Muscle of leg (tissue), 11 donors: ENCODE results near the gene SYNJ2. TPM values are rescaled to one million over a fixed set of nuclear protein-coding genes. Genes with fewer than 3 reads are reported as not detected.

Experiments
- DNase-seq: peaks from one replicate; pipeline ENCODE4 v3.0.0; 2013
- H3K27ac ChIP-seq: one replicate; pipeline ENCODE4 v1.5.1; 2013; ENCODE audit warnings: mild to moderate bottlenecking, low read length, control low read depth
- H3K27me3 ChIP-seq: one replicate; pipeline ENCODE4 v1.6.1; 2013; ENCODE audit warnings: low read length; ENCODE audit not compliant: control insufficient read depth, insufficient read depth
- H3K36me3 ChIP-seq: one replicate; pipeline ENCODE4 v1.6.1; 2013; ENCODE audit warnings: low read length; ENCODE audit not compliant: control insufficient read depth, insufficient read depth
- H3K4me1 ChIP-seq: one replicate; pipeline ENCODE4 v1.6.1; 2013; ENCODE audit warnings: low read length; ENCODE audit not compliant: control insufficient read depth, insufficient read depth
- H3K4me3 ChIP-seq: one replicate; pipeline ENCODE4 v1.5.1; 2013; ENCODE audit warnings: low read length, control low read depth
- H3K9me3 ChIP-seq: replicated peaks from 2 replicates; pipeline ENCODE4 v1.6.1; 2013; ENCODE audit warnings: low read depth, low read length; ENCODE audit not compliant: control insufficient read depth
- WGBS: methylation state at CpG from one replicate; pipeline ENCODE4 v1.1.5; 2013; ENCODE audit warnings: missing lambda C conversion rate; ENCODE audit not compliant: insufficient coverage; 5-methylcytosine and 5-hydroxymethylcytosine counted together
- polyA plus RNA-seq, 8 donors: library from polyadenylated mRNA; unstranded; fragments of 120-200 nt; gene quantifications; one replicate each; pipeline versions ENCODE4 v1.2.1 to v1.2.3, GENCODE V29; 2013; ENCODE audit warnings: inconsistent platforms in 1 of 8, low replicate concordance in 1 of 8; ENCODE audit not compliant: insufficient read length in 8 of 8, insufficient read depth in 1 of 8
- total RNA-seq: library from RNA; stranded (reverse); fragments of 120-200 nt; gene quantifications from one replicate; pipeline ENCODE4 v1.2.4, GENCODE V29; 2013

SYNJ2 gene
- total and polyA plus RNA-seq, 9 donors: 7.7 to 11.3 (median 9.7) TPM

DNA sequence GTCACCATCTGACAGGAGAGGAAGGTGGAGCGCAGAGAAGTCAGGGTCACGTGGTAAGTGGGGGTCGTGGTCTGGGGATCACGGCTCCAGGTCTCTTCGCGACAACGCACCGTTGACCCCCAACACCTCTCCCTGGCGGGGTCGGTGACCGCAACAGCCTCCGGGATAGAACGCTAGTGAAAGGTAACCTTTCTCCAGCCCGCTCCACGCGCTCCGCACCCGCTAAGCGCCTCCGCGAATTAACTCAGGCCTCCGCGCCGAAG lies 600 bp upstream of the SYNJ2 start:
- Histone ChIP-seq H3K9me3 (no peaks in the 10 kb centered on the region), H3K4me1 (peaks cover 24% of the 10 kb centered on the region), H3K36me3 (no peaks in the 10 kb centered on the region), H3K4me3 (peak overlapping the region; percentile 70), H3K27me3 (peaks cover 7% of the 10 kb centered on the region), H3K27ac (peak overlapping the region; percentile 56)
- DNase-seq: no peak
- WGBS: 2% methylated on average over 24 of the region's 24 CpGs

DNA sequence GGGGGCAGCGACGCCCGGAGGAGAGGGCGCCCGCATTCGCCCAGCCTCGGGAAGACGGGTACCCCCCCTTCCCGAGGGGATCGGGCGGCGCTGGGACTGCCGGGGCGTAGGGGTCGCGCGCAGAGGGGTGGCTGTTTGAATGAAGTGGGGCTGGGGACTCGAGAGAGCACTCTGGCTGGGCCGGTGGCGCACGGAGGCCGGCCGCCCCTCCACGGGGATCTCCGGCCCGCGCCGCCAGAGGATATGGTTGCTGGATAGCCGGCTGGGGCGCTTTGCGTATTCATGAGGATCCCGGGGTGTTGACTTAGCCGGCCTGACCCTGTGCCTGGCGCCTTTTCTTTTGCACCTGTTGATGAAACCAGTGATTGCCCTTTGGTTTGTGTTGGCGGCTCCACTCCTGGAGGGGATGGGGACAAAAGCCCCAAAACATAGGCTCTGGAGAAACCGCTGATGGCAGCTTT lies 469 bp downstream of the SYNJ2 start:
- under 1% methylated on average over 29 of the region's 36 CpGs for WGBS
- Histone ChIP-seq H3K4me1 (peaks cover 24% of the 10 kb centered on the region), H3K27me3 (peaks cover 7% of the 10 kb centered on the region), H3K4me3 (peak overlapping the region; percentile 70), H3K9me3 (no peaks in the 10 kb centered on the region), H3K36me3 (no peaks in the 10 kb centered on the region), H3K27ac (peak overlapping the region; percentile 25)
- DNase-seq: peak; percentile 57

DNA sequence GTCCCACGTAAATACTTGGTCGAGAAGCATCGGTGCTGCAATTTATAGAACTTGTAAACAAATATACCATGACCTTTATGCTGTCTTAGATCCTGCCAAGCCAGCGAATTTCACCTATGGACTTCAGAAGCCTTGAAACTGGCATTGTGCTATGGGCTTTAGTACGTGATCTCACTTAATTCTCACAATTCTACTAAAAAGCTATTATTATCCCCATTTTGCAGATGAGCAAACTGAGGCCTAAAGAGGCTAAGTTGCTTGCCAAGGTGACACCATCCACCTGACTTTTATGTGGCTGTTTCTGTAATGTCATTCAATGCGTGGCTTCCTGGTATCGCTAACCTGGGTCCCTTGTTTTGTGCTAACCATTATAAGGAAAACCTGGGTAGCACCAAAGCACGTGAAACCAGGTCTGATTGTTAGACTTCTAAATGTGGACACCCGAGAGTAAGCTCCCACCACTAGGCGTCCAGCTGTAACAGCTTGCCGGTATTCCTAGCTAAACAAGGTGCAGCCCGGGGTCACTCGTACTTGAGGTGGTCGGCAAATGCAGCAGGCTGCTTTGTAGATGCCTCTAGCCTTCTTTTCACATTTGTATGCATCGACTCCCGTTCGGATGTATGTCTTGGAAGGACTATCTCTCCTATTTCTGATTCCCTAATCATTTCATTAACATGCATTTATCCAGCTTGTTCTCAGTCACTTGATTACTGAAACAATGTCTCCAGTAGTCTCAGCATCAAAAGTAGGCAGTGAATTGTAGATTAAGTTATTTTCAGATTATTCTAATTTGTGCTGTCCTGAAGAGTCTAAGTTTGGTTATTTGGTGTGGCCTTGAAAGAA lies 1.1 kb downstream of the SYNJ2 start:
- WGBS: 65% methylated on average over 13 of the region's 17 CpGs

DNA sequence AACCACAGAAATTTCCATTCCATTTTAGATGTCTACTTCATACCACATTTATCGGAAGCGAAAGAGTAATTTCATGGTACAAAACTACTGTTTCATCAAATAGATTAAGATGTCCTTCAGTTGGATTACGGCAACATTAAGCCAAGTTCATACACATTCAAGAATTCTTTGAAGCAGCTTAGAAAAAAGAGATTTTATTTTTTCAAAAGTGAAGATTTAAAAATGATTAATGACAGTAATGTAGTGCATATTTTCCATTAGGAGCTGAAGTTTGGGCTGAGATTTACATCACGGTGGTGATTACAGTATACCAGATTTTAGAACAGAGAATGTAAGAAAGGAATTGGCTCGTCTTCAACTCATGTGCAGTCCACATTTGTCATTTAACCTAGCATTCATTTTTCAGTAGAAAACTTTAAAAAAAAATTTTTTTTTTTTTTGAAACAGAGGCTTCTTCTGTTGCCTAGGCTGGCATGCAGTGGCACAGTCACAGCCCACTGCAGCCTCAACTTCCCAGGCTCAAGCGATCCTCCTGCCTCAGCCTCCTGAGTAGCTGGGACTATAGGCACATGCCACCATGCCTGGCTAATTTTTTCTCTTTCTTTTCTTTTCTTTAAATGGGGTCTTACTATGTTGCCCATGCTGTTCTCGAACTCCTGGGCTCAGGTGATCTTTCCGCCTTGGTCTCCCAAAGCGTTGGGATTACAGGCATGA lies 1.9 kb downstream of the SYNJ2 start:
- WGBS: 92% methylated on average over 4 of the region's 9 CpGs

More for the DNA sequence above, 1.1 kb downstream of the SYNJ2 start:
- Histone ChIP-seq H3K36me3 (no peaks in the 10 kb centered on the region), H3K27ac (peak overlapping the region; percentile 25), H3K4me1 (peaks cover 24% of the 10 kb centered on the region), H3K27me3 (peaks cover 3% of the 10 kb centered on the region), H3K9me3 (no peaks in the 10 kb centered on the region), H3K4me3 (peak overlapping the region; percentile 70)
- peak; percentile 52 for DNase-seq

DNA sequence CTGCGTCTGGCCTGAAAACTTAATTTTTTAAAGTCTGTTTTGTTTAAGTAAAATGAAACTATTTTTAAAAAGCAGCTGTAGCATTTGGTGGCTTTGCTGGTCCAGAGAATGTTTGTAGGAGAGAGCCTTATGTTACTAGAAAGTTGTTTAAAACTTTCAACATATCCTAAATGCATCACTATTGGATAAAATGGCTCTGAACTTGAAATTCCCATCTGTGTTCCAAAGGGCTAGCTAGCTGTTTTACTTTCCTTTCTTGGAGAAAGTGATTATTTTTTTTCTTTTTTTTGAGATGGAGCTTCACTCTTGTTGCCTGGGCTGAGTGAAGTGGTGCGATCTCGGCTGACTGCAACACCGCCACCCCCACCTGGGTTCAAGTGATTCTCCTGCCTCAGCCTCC lies 2.5 kb downstream of the SYNJ2 start:
- Histone ChIP-seq H3K4me1 (peaks cover 35% of the 10 kb centered on the region), H3K4me3 (no peak overlapping the region), H3K27me3 (peaks cover 3% of the 10 kb centered on the region), H3K9me3 (no peaks in the 10 kb centered on the region), H3K36me3 (no peaks in the 10 kb centered on the region), H3K27ac (no peak overlapping the region)
- 60% methylated on average over 1 of the region's 4 CpGs for WGBS
- DNase-seq: no peak

More for the DNA sequence above, 1.9 kb downstream of the SYNJ2 start:
- H3K27ac ChIP-seq: no peak overlapping the region
- H3K4me1 ChIP-seq: peaks cover 32% of the 10 kb centered on the region
- no peak overlapping the region for H3K4me3 ChIP-seq
- peak; percentile 55 for DNase-seq
- no peaks in the 10 kb centered on the region for H3K36me3 ChIP-seq
- H3K9me3 ChIP-seq: no peaks in the 10 kb centered on the region
- H3K27me3 ChIP-seq: peaks cover 3% of the 10 kb centered on the region

DNA sequence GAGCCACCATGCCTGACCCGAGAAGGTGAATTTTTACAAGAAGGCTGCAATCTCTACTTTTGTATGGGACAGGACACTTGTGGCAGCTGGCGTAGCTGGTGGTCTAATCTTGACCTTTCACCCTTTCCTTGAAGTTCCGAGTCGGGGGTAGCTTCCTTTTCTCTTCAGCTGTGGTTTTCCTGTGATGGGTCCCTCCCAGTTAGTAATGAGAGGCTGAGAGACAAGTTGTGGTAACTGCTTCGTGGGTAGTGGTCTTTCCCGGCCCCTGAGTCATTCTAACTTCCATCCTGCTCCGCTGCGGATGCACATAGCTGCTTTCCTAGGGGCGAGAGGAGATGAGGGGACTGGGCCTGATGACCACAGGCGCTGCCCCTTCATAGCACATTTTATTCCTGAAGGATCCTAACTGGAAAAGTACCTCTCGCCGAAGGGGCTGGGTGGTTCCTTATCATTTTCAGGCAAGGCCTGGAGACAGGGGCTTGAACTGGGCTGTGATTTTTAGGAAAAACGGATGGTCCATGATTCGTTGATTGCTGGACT lies 3.1 kb downstream of the SYNJ2 start:
- no peaks in the 10 kb centered on the region for H3K36me3 ChIP-seq
- no peak for DNase-seq
- 87% methylated on average over 8 of the region's 14 CpGs for WGBS
- no peaks in the 10 kb centered on the region for H3K9me3 ChIP-seq
- H3K27ac ChIP-seq: no peak overlapping the region
- H3K4me3 ChIP-seq: no peak overlapping the region
- peaks cover 41% of the 10 kb centered on the region for H3K4me1 ChIP-seq
- H3K27me3 ChIP-seq: peaks cover 3% of the 10 kb centered on the region

DNA sequence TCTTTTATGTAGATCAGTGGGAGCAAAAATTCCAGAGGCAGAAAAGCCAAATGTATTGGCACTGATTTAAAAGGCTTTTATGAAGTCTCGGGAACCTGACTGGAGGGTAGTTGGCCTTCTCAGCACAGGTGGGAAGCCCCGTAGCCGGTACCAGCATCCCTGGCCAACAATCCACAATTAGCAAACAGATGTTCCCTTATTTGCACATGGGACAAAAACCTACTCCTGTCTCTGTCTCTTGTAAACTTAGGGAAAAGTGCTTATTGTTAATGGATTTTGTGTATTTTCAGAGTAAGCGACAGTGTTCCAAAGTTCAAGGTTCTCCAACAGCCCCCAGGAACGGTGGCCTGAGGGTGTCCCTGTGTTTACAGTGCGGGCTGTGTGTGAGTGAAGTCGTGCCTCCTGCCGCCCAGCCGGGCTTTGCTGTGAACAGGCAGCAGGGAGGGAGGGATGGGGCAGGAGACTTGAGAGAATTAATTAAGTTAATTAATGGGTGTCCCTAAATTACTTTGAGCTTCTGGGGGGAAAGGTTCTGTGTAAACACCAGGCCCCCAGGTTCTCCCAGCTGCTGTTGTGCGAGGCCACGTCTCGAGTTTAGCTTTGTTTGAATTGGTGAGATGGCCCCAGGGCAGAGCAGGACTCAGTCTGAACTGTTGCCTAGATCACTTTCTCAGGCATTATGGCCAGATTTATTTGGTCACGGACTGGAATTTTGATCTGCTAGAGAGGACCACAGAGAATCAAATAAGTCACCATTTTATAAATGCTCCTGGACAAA lies 3.9 kb downstream of the SYNJ2 start:
- H3K4me1 ChIP-seq: peaks cover 49% of the 10 kb centered on the region
- H3K27me3 ChIP-seq: peaks cover 3% of the 10 kb centered on the region
- DNase-seq: no peak
- no peak overlapping the region for H3K4me3 ChIP-seq
- WGBS: 71% methylated on average over 6 of the region's 13 CpGs
- peak overlapping the region; percentile 1 for H3K27ac ChIP-seq
- H3K9me3 ChIP-seq: no peaks in the 10 kb centered on the region
- H3K36me3 ChIP-seq: no peaks in the 10 kb centered on the region

DNA sequence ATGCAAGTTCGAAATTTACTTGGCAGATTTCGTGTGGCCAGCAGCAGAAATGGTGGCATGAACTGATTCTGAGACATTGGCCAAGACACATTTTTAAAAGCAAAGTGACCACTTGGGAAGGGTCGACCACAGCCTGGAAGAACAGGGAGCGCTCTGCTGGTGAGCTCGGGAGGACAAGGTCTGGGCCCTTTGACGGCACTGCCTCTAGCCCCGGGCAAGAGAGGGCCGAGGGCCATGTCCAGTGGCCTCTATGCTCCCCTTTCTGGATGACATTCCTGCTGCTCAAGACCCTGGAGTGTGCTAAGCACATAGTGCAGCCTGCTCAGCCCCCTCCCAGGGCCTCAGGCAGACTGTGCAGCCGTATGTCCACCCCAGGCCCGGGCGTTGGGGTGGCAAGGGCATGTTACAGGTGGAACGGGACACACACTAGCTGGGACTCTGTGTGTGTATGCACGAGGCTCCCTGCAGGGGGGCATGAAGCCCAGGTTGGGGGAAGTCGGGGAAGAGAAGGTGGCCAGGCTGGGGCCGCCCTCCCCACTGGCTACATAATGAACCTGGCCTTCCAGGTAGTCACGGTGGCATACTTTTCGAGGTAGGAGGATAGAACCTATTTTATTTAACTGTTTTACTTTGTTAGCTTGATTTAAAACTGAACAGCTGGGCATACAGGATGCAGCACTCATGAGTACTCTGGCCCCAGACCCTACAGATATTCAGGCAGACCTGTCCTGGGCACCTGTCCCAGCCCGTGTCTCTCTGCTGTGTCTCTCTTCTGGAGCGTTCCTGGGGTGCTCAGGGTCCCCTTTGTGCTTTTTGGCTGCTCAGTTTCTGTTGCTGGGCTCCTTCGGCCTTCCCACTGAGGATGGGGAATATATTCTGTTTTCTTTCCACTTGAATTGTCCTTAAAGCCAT lies 6.4 kb downstream of the SYNJ2 start:
- DNase-seq: no peak
- WGBS: 79% methylated on average over 12 of the region's 20 CpGs
- Histone ChIP-seq H3K4me1 (peaks cover 42% of the 10 kb centered on the region), H3K27me3 (no peaks in the 10 kb centered on the region), H3K36me3 (no peaks in the 10 kb centered on the region), H3K4me3 (no peak overlapping the region), H3K9me3 (no peaks in the 10 kb centered on the region), H3K27ac (no peak overlapping the region)

DNA sequence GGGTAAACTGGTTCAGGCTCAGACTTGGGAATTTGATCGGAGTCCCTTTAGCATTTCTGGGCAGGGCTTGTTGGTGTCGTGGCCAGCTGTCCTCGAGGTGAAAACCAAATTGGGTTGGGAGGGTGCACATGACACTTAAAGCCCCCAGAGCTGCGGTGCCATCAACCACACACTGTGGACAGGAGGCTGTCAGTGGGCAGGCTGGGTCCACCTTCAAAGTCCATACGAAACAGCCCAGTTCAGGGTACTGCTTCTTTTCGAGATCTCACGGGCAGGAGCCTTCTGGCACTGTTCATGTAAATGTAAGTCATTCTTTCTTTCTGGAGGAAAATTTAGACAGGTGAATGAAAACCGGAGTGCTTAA lies 7.0 kb downstream of the SYNJ2 start:
- WGBS: 63% methylated on average over 7 of the region's 8 CpGs
- H3K4me3 ChIP-seq: no peak overlapping the region
- no peaks in the 10 kb centered on the region for H3K36me3 ChIP-seq
- H3K4me1 ChIP-seq: peaks cover 42% of the 10 kb centered on the region
- no peaks in the 10 kb centered on the region for H3K9me3 ChIP-seq
- H3K27me3 ChIP-seq: no peaks in the 10 kb centered on the region
- DNase-seq: no peak
- no peak overlapping the region for H3K27ac ChIP-seq
